Measurements from ENCODE around the gene CARD8. TPM values are rescaled to one million over a fixed set of nuclear protein-coding genes. Genes with fewer than 3 reads are reported as not detected.
A peak's percentile ranks its signal among the peaks of the same experiment; 100 is the strongest.

The CARD8 gene
- total and polyA plus RNA-seq, 2 of the 8 experiments (the other 6 are each of a cell fraction or from before 2014, with no cell fraction given) = 8.9 to 24.4 TPM

DNA sequence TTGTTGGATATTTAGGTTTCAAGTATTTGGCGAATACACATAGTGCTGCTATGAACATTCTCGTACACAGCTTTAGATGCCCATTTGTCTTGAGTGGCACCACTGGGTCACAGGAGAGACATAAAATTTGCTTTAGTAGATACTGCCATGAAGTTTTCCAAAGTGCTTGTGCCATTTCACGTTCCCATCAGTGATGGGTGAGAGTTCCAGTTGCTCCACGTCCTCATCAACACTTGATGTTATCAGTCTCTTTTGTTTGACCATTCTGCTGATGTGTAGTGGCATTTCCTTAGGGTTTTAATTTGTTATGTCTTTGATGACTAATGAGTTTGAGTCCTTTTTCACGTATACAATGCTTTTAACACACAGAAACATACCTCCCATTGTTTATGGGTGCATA, 74.2 kb downstream of the CARD8 start:
- Histone ChIP-seq H2AFZ (ENCODE audit: low read length) (no peak overlapping the region), H3K18ac (ENCODE audit: extremely low read depth, low read length) (no peak overlapping the region), H2BK12ac (ENCODE audit: low read depth, low read length) (no peak overlapping the region), H3K4ac (replicated peaks; ENCODE audit: insufficient read length, low read depth, low read length) (no peak overlapping the region), H4K5ac (ENCODE audit: insufficient read length, low read depth, low read length) (no peak overlapping the region), H3K36me3 (ENCODE audit: control insufficient read depth in 2 of 4, insufficient read depth in 4 of 4, low read length in 3 of 4) (peaks cover 0 to 26% (median 9%) of the 10 kb centered on the region in 4 experiments; a peak in 5 of 8 replicates), H4K8ac (ENCODE audit: extremely low read depth, insufficient read depth, low read length) (no peak overlapping the region), H3K79me1 (ENCODE audit: low read depth, low read length) (no peaks in the 10 kb centered on the region), H2AK5ac (ENCODE audit: low read depth, low read length) (no peak overlapping the region), H2BK15ac (ENCODE audit: low read length) (no peak overlapping the region), H3K23me2 (ENCODE audit: low read depth, low read length) (no peaks in the 10 kb centered on the region), H3K14ac (ENCODE audit: insufficient read length) (no peak overlapping the region), H4K91ac (replicated peaks; ENCODE audit: insufficient read length, low read length) (no peak overlapping the region), H3K23ac (ENCODE audit: insufficient read length) (no peak overlapping the region), H3K4me3 (ENCODE audit: extremely low read depth in 1 of 4, insufficient read depth in 2 of 4, low read depth in 3 of 4, low read length in 4 of 4) (no peak overlapping the region), H3K27ac (ENCODE audit: low read depth, low read length) (no peak overlapping the region), H2BK5ac (ENCODE audit: low read depth, low read length) (no peak overlapping the region), H2BK120ac (replicated peaks; ENCODE audit: low read depth, low read length) (no peak overlapping the region), H3K4me1 (replicated peaks in 1 of 4; ENCODE audit: control insufficient read depth in 3 of 4, insufficient read depth in 4 of 4, low read length in 3 of 4) (no peaks in the 10 kb centered on the region), H3K9me3 (ENCODE audit: insufficient read depth in 2 of 2, low read depth in 1 of 2, low read length in 1 of 2) (peaks cover 12 to 14% of the 10 kb centered on the region in 2 experiments), H3K27me3 (replicated peaks in 1 of 4; ENCODE audit: control insufficient read depth in 3 of 4, extremely low read depth in 1 of 4, insufficient read depth in 3 of 4, low read length in 3 of 4) (no peaks in the 10 kb centered on the region), H3K56ac (replicated peaks; ENCODE audit: insufficient read length, low read depth, low read length) (no peak overlapping the region), H2BK20ac (ENCODE audit: low read length) (no peak overlapping the region), H4K20me1 (replicated peaks in 1 of 2; ENCODE audit: control insufficient read depth in 1 of 2, insufficient read depth in 2 of 2, low read length in 2 of 2) (no peaks in the 10 kb centered on the region), H3K9ac (replicated peaks in 1 of 4; ENCODE audit: extremely low read depth in 1 of 4, low read depth in 3 of 4, low read length in 3 of 4) (no peak overlapping the region), H3K4me2 (ENCODE audit: insufficient read depth in 1 of 2, low read depth in 2 of 2, low read length in 2 of 2) (no peak overlapping the region), H3K79me2 (ENCODE audit: control insufficient read depth in 1 of 2, insufficient read depth in 2 of 2, low read length in 2 of 2) (no peaks in the 10 kb centered on the region)
- no peak for TF ChIP-seq CHD2 (IDR thresholded peaks at IDR 0.05; ENCODE audit: low read length)
- peak; percentile 76 for TF ChIP-seq NANOG (IDR thresholded peaks at IDR 0.05; ENCODE audit: insufficient read depth, low read depth, low read length, poor library complexity, severe bottlenecking)
- DNase-seq (ENCODE audit: low read depth in 1 of 2, low spot score in 2 of 2) (no peak), FAIRE-seq (no peak)
- WGBS, 2 experiments (ENCODE audit: extremely low coverage in 1 of 2, insufficient coverage in 1 of 2, insufficient read length in 1 of 2, insufficient replicate concordance in 2 of 2, low coverage in 1 of 2, low lambda C conversion rate in 2 of 2, missing lambda C conversion rate in 1 of 2) = 87% methylated on average over 5 of the region's 5 CpGs; no CpG with 5 or more reads in 1 of the 2 experiments
- CTCF ChIA-PET (ENCODE audit: partially characterized antibody) = interaction anchor here (1.2 kb wide), 1 partner anchor 16 kb away, joined by 4 read pairs; no protein-coding TSS in a partner anchor
- POLR2A ChIA-PET (ENCODE audit: partially characterized antibody) = no interaction called here

All from H1 (cell line).